ENCODE measurements around the gene L3MBTL4. TPM values are rescaled to one million over a fixed set of nuclear protein-coding genes. Genes with fewer than 3 reads are reported as not detected.

The L3MBTL4 gene
- total RNA-seq, 1 donor from 2014 or later, result 0.59 TPM

- Mint-ChIP-seq H3K4me3 (ENCODE audit: unreplicated experiment) (no peak overlapping the region), H3K9me3 (ENCODE audit: unreplicated experiment) (no peaks in the 10 kb centered on the region), H3K36me3 (ENCODE audit: unreplicated experiment) (no peaks in the 10 kb centered on the region), H3K4me1 (ENCODE audit: unreplicated experiment) (no peaks in the 10 kb centered on the region), H3K27me3 (ENCODE audit: unreplicated experiment) (peaks cover 10% of the 10 kb centered on the region), H3K27ac (ENCODE audit: unreplicated experiment) (no peak overlapping the region)
- no peak for TF ChIP-seq CTCF (IDR thresholded peaks at IDR 0.05)
- no peak for DNase-seq (ENCODE audit: extremely low spot score, unreplicated experiment)
Measured at GRCh38 chr18:6366776-6367175, 47.9 kb downstream of the L3MBTL4 start.

DNA sequence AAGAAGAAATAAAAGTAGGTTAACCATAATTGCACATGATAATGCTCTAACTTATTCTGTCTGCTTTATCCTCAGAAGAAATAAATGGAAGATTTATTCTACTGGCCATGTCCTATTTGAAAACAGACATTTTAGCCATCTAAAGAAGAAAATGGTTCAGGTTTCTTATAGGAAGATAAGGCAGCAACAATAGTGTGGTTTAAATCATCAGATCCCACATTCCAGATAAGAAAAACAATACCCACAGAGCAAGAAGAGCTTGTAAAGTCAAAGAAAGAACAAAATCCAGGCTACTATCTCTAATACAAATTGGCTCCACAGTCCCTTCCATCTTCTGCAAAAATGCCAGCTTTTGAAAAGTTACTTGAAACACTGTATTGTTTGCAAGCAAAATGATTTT, 49.3 kb downstream of the L3MBTL4 start:
- no peak for TF ChIP-seq CTCF (IDR thresholded peaks at IDR 0.05)
- no peak overlapping the region for H3K4me3 Mint-ChIP-seq (ENCODE audit: unreplicated experiment)
- H3K9me3 Mint-ChIP-seq (ENCODE audit: unreplicated experiment), result no peaks in the 10 kb centered on the region
- no peaks in the 10 kb centered on the region for H3K36me3 Mint-ChIP-seq (ENCODE audit: unreplicated experiment)
- H3K27ac Mint-ChIP-seq (ENCODE audit: unreplicated experiment), result no peak overlapping the region
- no peaks in the 10 kb centered on the region for H3K4me1 Mint-ChIP-seq (ENCODE audit: unreplicated experiment)
- DNase-seq (ENCODE audit: extremely low spot score, unreplicated experiment), result no peak
- peaks cover 10% of the 10 kb centered on the region for H3K27me3 Mint-ChIP-seq (ENCODE audit: unreplicated experiment)

DNA sequence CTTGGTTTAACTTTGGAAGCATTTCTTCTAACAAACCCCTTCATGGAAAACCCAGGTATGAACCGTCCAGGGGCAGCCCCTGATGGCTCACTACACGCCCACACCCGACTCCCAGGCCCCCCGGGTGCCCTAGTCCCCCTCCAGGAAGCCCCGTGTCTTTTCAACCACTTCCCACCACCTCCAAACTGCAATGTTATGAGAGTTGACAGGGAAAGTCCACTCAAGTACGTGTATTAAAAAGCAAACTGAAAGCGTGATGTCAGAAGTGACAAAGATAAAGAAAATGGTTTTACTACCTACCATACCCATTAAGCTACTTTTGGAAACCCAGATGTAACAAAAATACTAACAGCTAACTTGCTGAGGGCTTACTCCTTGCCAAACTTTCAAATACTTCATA, 51.5 kb downstream of the L3MBTL4 start:
- Mint-ChIP-seq H3K9me3 (ENCODE audit: unreplicated experiment) (no peaks in the 10 kb centered on the region), H3K4me1 (ENCODE audit: unreplicated experiment) (no peaks in the 10 kb centered on the region), H3K27ac (ENCODE audit: unreplicated experiment) (no peak overlapping the region), H3K36me3 (ENCODE audit: unreplicated experiment) (no peaks in the 10 kb centered on the region), H3K27me3 (ENCODE audit: unreplicated experiment) (peaks cover 10% of the 10 kb centered on the region), H3K4me3 (ENCODE audit: unreplicated experiment) (no peak overlapping the region)
- DNase-seq (ENCODE audit: extremely low spot score, unreplicated experiment), result no peak
- no peak for TF ChIP-seq CTCF (IDR thresholded peaks at IDR 0.05)

- TF ChIP-seq CTCF (IDR thresholded peaks at IDR 0.05), result no peak
- no peaks in the 10 kb centered on the region for H3K9me3 Mint-ChIP-seq (ENCODE audit: unreplicated experiment)
- H3K27me3 Mint-ChIP-seq (ENCODE audit: unreplicated experiment), result peaks cover 10% of the 10 kb centered on the region
- H3K4me1 Mint-ChIP-seq (ENCODE audit: unreplicated experiment), result no peaks in the 10 kb centered on the region
- no peak overlapping the region for H3K27ac Mint-ChIP-seq (ENCODE audit: unreplicated experiment)
- no peak for DNase-seq (ENCODE audit: extremely low spot score, unreplicated experiment)
- no peaks in the 10 kb centered on the region for H3K36me3 Mint-ChIP-seq (ENCODE audit: unreplicated experiment)
- H3K4me3 Mint-ChIP-seq (ENCODE audit: unreplicated experiment), result no peak overlapping the region
Measured at GRCh38 chr18:6362559-6363129, 52.1 kb downstream of the L3MBTL4 start.

DNA sequence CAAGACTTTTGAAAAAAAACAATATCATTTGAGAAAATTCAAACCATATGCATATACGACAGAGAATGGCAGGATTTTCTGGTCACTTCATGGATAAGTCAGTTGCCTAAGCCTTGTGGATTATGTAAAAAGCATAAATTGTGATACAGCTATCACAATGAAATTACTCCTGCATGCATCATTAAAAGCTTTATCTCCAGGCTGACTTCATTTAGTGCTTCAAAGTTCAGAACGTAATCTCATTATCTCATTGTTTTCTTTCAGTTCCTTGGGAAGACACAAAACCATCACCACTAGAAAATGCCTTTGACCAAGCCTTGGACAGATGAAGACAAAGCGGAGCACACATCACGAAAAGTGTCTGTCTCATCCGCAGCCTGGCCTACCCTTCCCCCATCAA, 57.0 kb downstream of the L3MBTL4 start:
- H3K9me3 Mint-ChIP-seq (ENCODE audit: unreplicated experiment), result no peaks in the 10 kb centered on the region
- no peaks in the 10 kb centered on the region for H3K4me1 Mint-ChIP-seq (ENCODE audit: unreplicated experiment)
- no peaks in the 10 kb centered on the region for H3K36me3 Mint-ChIP-seq (ENCODE audit: unreplicated experiment)
- TF ChIP-seq CTCF (IDR thresholded peaks at IDR 0.05), result no peak
- no peak overlapping the region for H3K27ac Mint-ChIP-seq (ENCODE audit: unreplicated experiment)
- H3K4me3 Mint-ChIP-seq (ENCODE audit: unreplicated experiment), result no peak overlapping the region
- H3K27me3 Mint-ChIP-seq (ENCODE audit: unreplicated experiment), result no peaks in the 10 kb centered on the region
- no peak for DNase-seq (ENCODE audit: extremely low spot score, unreplicated experiment)
